ENCODE data around the gene CCDC88C.

- no peak for TF ChIP-seq CTCF (IDR thresholded peaks at IDR 0.05)
- no peak for TF ChIP-seq CEBPB (IDR thresholded peaks at IDR 0.05)
- TF ChIP-seq JUNB (IDR thresholded peaks at IDR 0.05), result no peak
- no peak for TF ChIP-seq NPAS2 (CRISPR knock-in tag; IDR thresholded peaks at IDR 0.05; ENCODE audit: borderline replicate concordance)
- no peak for TF ChIP-seq BCL3 (IDR thresholded peaks at IDR 0.05)
- no peak for TF ChIP-seq MAX (IDR thresholded peaks at IDR 0.05)
These were observed 1.8 kb upstream of the CCDC88C start for GRCh38 chr14:91419451-91419850.

All from A549 (cell line).